ENCODE results near the gene ACSS3.

DNA sequence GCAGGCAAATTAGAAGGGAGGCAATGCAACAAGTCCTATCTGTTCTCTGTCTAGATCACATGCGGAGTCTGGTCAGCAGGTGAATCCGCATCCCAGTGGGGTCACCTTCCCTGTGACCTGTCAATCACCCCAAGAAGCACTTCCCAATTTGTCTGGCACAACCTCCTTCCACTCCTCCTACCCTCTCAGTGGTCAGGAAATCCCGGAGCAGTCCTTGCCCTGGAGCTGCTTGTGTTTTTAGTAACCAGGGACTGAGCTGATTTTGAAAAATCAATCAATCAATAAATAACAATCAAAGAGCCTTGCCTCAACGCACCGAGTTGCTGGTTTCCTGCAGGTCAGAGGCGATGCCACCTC is 572 bp upstream of the ACSS3 start:
- no peak for TF ChIP-seq RAD21 (CRISPR knock-in tag; conservative IDR thresholded peaks at IDR 0.05 in 1 of 2, IDR thresholded peaks at IDR 0.05 in 1 of 2)
- no peak for TF ChIP-seq ZNF3 (CRISPR knock-in tag; IDR thresholded peaks at IDR 0.05)
- no peak for TF ChIP-seq JUND (IDR thresholded peaks at IDR 0.05; ENCODE audit: borderline replicate concordance, low read depth, low read length)
- no peak for TF ChIP-seq JUND (tag; IDR thresholded peaks at IDR 0.05; ENCODE audit: borderline replicate concordance, low read depth, low read length)
- TF ChIP-seq, protein P1, sequence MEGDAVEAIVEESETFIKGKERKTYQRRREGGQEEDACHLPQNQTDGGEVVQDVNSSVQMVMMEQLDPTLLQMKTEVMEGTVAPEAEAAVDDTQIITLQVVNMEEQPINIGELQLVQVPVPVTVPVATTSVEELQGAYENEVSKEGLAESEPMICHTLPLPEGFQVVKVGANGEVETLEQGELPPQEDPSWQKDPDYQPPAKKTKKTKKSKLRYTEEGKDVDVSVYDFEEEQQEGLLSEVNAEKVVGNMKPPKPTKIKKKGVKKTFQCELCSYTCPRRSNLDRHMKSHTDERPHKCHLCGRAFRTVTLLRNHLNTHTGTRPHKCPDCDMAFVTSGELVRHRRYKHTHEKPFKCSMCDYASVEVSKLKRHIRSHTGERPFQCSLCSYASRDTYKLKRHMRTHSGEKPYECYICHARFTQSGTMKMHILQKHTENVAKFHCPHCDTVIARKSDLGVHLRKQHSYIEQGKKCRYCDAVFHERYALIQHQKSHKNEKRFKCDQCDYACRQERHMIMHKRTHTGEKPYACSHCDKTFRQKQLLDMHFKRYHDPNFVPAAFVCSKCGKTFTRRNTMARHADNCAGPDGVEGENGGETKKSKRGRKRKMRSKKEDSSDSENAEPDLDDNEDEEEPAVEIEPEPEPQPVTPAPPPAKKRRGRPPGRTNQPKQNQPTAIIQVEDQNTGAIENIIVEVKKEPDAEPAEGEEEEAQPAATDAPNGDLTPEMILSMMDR (IDR thresholded peaks at IDR 0.05 in 2 of 3, conservative IDR thresholded peaks at IDR 0.05 in 1 of 3; ENCODE audit: insufficient read depth in 2 of 3, low read depth in 1 of 3, low read length in 3 of 3) = no peak
- TF ChIP-seq POLR2A (conservative IDR thresholded peaks at IDR 0.05) = no peak
- no peak for TF ChIP-seq SRSF1 (IDR thresholded peaks at IDR 0.05; ENCODE audit: low read depth, low read length)
- TF ChIP-seq FOXJ3 (CRISPR knock-in tag; IDR thresholded peaks at IDR 0.05) = no peak
- no peak for TF ChIP-seq BRCA1 (IDR thresholded peaks at IDR 0.05)
- no peak for TF ChIP-seq BRCA1 (CRISPR knock-in tag; IDR thresholded peaks at IDR 0.05)
- TF ChIP-seq BHLHE40 (IDR thresholded peaks at IDR 0.05; ENCODE audit: low read length) = no peak
- no peak for TF ChIP-seq GABPA (tag; conservative IDR thresholded peaks at IDR 0.05; ENCODE audit: low read depth)
- TF ChIP-seq, protein P2, sequence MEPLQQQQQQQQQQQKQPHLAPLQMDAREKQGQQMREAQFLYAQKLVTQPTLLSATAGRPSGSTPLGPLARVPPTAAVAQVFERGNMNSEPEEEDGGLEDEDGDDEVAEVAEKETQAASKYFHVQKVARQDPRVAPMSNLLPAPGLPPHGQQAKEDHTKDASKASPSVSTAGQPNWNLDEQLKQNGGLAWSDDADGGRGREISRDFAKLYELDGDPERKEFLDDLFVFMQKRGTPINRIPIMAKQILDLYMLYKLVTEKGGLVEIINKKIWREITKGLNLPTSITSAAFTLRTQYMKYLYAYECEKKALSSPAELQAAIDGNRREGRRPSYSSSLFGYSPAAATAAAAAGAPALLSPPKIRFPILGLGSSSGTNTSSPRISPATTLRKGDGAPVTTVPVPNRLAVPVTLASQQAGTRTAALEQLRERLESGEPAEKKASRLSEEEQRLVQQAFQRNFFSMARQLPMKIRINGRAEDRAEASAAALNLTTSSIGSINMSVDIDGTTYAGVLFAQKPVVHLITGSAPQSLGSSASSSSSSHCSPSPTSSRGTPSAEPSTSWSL (CRISPR knock-in tag; IDR thresholded peaks at IDR 0.05; ENCODE audit: borderline replicate concordance) = no peak

Data from K562 (cell line).